GM18502 (cell line): ENCODE data around the gene CDK17.
"Not testable (repeated sequence)": the region's sequence is repeated elsewhere in the genome, so short reads cannot be mapped to it uniquely, and the experiment has no call there.

Source experiments
- ATAC-seq: cut with Tn5 transposase; IDR thresholded peaks from one replicate; pipeline ENCODE4 v1.9.1; 2021; ENCODE audit warnings: mild to moderate bottlenecking; ENCODE audit not compliant: unreplicated experiment, poor library complexity

The CDK17 gene

DNA sequence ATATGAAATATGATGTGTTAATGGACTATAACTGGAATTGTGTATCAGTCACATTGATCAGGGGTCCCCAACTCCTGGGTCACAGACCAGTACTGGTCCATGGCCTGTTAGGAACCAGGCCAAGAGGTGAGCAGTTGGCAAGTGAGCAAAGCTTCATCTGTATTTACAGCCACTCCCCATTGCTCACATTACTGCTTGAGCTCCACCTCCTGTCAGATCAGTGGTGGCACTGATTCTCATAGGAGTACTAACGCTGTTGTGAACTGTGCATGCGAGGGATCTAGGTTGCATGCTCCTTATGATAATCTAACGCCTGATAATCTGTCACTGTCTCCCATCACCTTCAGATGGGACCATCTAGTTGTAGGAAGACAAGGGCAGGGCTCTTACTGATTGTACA, 72.3 kb downstream of the CDK17 start:
- ATAC-seq, result peak; percentile 52

DNA sequence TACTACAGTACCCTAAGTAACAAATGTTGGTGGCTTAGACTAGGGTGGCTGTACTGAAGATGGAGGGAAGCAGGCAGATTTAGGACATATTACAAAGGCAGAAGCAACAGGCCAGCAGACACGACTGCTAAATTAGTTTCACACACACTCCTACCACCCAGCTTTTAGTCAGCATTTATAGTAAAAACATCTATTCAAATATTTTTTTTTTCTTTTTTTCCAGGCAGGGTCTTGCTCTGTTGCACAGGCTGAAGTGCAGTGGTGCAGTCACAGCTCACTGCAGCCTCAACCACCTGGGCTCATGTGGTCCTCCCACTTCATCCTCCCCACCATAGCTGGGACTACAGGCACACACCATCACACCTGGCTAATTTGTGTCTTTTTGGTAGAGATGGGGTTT, 72.9 kb downstream of the CDK17 start:
- ATAC-seq, result peak; percentile 80

DNA sequence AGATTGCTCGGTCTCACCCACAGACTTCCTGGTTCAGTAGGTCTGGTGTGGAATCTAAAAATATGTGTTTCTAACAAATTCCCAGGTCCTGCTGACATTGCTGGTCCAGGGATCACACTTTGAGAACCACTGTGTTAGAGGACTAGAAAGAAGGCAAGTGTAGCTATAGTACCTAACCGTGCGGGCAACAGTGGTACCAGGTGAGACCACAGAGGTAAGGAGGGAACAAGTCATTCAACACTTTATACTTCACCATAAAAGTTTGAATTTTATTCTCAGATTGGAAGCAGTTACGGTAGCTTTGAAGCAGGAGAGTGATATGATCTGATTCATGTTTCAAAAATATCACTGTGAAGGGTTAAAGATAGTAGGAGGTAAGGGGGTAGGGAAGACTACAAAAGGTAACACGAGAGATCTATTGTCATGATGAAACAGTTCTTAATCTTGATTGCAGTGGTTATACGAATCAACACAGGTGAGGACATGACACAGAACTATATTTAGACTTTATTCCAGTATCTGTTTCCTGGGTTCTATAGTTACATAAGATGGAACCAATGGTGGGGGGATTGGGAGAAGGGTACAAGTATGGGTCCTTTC, 73.5 kb downstream of the CDK17 start:
- ATAC-seq, result no peak

DNA sequence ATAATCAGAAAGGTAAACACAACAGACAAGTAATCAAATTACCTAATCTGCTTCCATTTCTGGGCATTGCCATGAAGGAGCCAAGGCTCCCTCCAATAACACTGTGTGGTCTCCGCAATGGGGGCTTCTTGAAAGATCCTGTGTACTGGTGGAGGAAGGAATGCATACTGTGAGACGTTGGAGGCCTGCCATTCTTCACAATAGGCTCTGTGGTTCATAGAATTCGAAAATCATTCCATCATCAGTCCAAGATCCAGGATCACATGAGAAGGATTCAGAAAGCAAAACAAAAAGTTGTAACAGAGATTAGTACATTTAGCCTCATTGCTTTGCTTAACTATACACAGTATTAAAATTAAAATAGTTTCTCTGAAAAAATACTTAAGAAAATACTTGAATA, 76.3 kb downstream of the CDK17 start:
- ATAC-seq, result no peak

DNA sequence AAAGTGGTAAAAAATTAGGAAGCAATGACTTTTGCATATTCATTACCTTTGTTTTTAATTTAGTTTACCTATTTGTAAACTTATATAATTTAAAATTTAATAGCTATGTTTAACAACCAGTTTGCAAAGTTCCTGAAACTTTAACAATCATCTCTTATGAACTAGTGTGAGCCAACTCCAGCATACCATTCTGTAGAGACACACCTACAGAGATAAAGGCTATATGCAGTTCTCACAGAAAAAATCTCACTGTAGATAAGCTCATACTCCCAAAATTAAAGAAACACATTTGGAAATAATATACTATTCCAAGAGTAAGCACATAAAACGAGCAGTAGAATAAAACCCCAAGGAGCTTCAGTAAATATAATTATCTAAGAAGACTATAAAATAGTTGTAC, 77.5 kb downstream of the CDK17 start:
- ATAC-seq, result no peak

DNA sequence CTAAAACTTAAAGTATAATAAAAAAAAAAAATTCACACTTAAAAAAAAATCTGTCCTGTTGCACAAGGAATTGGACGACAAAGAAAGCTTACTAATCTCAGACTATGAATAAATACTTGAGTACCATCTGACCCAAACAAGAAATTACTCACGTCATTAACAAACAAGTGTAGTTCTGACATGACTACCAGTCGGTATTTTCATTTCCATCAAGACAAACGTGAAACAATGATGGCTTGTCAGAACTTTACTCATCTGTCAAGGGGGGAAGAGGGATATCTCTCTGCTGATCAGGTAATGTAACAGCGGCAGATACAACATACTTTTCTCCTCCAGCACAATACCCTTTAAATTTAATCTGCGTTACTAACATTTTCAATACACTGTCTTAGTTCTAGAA, 78.3 kb downstream of the CDK17 start:
- no peak for ATAC-seq

DNA sequence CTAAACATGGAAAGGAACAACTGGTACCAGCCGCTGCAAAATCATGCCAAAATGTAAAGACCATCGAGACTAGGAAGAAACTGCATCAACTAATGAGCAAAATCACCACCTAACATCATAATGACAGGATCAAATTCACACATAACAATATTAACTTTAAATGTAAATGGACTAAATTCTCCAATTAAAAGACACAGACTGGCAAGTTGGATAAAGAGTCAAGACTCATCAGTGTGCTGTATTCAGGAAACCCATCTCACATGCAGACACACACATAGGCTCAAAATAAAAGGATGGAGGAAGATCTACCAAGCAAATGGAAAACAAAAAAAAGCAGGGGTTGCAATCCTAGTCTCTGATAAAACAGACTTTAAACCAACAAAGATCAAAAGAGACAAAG, 82.4 kb downstream of the CDK17 start:
- not testable (repeated sequence) for ATAC-seq

DNA sequence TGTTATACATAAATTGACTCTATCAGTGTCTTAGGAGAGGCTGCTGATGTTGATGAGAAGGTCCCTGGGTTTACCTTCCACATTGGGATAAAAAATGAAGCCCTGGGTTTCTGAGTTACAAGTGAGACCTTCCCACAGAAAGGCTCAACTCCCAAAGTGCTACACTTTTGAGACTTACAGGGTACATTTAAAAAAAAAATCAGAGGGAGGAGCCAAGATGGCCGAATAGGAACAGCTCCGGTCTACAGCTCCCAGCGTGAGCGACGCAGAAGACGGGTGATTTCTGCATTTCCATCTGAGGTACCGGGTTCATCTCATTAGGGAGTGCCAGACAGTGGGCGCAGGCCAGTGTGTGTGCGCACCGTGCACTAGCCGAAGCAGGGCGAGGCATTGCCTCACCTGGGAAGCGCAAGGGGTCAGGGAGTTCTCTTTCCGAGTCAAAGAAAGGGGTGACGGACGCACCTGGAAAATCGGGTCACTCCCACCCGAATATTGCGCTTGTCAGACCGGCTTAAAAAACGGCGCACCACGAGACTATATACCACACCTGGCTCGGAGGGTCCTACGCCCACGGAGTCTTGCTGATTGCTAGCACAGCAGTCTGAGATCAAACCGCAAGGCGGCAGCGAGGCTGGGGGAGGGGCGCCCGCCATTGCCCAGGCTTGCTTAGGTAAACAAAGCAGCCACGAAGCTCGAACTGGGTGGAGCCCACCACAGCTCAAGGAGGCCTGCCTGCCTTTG, 84.3 kb downstream of the CDK17 start:
- ATAC-seq, result not testable (repeated sequence)

DNA sequence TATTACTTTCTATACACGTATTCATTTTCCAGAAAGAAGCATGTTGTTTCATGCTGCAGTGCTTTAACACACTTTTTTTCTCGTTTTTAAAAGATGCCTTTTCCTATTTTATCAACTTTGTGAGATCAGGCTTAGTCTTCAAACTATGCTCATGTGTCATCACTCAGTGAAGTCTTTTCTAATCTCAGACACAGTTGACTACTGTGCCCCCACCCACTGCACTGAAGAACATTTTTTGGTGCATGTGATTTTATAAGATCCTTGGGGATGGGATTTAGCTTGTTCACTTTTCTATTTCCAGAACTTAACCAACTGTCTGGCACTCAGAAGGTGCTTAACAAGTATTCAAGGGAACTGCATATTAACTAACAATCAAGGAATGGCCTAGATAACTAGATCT, 85.5 kb downstream of the CDK17 start:
- ATAC-seq, result no peak

DNA sequence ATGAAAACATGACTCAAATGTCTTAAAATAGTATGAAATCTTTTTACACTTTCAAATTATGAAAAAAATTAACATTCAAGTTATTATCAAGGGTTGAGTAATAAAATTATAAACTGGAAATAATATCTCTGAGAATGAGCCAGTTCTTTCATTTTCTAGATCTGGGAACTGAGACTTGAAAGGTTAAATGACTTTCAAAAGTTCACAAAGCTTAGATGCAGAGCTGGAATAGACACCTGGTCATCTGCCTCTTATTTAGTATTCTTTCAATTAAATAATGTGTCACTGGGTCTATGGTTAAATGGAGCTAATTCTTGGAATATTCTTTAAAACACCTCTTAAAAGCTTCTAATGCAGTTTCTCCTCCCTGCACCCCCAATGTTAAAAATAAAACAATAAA, 86.6 kb downstream of the CDK17 start:
- ATAC-seq, result no peak

DNA sequence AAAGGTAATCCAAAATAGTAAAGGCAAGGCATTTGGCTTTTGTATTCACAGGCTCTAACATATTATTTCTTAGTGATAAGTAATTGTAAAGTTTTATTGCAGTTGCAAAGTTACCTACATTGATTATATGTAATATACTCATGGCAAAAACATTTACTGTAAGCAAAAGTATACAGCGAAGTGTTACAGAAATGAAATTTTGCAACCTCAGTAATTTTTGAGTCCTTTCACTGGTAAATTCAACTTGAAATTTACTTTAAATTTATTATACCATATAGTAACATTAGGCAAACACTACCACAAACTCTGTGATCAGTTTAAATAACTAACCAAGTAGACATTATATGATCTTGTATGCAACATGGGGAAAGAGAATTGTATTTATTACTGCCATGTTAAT, 89.0 kb downstream of the CDK17 start:
- ATAC-seq, result no peak

DNA sequence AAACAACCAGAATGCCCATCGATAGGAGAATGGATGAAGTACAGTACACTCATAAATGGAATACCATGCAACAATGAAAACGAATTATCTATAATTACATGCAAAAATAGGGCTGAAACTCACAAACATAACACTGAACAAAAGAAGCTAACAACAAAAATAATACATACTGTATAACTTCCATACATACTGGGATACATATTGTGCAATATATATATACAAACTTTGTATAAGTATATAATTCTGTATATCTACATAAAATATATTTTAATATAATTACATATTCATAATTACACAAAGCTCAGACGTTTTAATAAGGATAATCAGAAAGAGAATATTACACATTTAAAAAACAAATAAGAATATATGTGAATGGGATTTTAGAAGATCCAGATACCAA, 90.2 kb downstream of the CDK17 start:
- no peak for ATAC-seq

DNA sequence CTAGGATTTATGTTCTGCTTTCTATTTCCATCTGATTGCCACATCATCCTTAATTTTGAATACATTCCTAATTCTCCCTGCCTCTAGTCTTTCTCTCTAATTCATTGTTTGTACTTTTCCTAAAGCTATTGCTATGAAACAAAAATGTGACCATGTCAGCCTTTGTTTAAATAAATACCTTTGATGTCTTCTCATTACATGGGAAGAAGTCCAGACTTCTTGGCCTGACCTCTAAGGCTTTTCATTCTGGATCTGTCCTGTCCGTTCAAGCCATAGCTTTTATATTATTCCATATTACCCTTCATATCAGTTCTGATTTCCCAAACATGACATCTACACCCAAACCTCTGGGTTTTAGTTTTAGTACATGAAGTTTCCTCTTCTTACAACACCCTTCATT, 91.4 kb downstream of the CDK17 start:
- ATAC-seq, result no peak

DNA sequence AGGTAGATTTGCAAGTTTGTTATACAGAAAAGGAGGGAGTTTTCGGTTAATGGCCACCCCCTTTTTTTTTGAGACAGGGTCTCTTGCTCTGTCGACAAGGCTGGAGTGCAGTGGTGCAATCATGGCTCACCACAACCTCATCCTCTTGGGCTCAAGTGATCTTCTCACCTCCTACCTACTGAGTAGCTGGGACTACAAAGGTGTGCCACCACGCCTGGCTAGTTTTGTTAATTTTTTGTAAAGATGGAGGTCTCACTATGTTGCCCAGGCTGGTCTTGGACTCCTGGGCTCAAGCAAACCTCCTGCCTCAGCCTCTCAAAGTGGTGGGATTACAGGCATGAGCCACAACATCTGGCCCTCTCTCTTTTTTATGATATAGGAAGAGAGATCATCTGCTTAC, 94.6 kb downstream of the CDK17 start:
- ATAC-seq, result no peak

DNA sequence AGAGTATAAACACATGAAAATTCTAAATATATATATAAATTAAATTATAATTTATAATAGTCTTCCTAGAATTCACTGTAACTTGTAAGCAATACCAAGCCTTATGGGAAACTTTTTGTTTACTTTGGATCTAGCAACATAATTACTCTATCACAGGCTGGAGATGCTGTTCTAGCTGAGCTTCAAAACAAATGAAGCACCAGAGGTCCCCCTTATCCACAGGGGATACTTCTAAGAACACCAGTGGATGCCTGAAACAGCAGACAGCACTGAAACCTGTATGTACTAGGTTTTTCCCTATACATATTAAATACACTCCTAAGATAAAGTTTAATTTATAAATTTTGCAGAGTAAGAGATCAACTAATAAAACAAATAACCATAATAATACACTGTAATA, 96.6 kb downstream of the CDK17 start:
- ATAC-seq, result no peak

DNA sequence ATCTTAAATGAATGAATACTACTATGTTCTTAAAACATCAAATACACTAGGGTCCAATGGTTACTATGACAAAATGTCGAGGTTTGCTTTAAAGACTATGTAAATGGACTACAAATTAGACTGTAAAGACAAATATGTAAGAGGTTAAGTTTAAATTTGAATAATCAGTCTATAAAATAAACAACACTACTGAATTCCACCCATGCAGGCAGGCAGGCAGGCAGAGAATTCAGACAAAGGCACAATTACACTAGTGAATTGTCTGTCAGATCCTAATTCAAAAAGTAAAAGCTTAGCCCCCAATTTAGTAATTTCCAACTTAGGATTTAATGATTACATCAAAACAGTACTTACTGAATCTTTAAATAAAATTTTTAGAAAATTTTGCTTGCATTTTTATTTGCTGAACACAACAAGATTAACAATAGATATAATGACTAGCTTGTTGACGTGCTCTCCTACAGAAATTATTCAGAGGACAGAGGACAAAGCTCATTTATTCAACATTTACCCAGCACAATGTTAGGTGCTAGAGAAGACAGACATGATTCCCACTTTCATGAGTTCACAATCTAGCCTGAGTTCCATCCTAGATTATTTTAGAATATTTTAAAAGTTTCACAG, 97.4 kb downstream of the CDK17 start:
- ATAC-seq, result no peak

DNA sequence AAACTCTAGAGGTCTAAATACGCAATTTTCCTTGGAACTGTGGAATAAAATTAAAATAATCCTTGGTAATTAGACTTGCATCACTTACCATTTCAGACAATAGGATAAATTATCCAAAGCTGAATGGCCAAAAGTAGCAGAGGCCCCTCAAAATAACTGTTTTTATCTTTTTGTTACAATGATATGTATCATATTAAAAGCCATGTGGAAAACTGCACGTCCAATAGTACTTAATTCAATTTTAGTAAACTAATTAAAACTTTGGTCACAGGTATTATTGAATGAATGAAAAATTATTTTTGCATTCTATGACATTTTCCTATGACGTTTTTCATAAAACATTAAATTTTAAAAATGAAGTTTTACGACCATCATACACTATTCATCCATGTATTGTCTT, 98.5 kb downstream of the CDK17 start:
- ATAC-seq, result no peak

DNA sequence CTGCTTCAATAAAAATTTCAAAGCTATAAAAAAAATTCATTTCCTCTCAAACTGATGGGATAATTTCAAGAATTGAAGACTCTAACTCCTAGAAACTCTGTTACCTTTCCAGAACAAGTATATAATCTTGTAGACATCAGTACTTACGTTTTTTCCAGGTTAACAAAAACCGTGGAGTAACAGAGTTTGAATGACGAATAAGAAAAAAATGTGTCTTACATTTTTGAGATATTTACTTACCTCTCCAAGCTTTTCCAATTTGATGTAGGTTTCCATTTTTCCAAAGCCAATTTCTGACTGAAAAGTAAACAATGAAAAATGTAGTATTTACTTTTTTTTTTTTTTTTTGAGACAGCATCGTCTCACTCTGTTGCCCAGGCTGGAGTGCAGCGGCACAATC, 100.2 kb downstream of the CDK17 start:
- no peak for ATAC-seq

DNA sequence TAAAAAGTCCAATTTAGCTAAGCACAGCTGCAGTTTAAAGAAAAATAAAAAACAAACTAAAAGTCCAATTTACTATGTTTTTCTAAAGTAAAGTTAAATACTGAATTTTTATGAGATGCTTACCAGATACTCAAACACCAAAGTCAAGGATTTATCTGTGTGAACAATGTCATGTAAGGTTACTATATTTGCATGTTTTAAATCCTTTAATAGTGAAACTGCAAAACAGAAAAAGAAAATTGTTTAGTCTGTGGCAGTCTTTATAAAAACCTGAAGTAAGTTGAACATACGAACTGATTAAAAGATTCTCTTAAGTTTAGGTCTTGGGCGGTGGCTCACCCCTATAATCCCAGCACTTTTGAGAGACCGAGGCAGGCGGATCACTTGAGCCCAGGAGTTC, 102.7 kb downstream of the CDK17 start:
- no peak for ATAC-seq

DNA sequence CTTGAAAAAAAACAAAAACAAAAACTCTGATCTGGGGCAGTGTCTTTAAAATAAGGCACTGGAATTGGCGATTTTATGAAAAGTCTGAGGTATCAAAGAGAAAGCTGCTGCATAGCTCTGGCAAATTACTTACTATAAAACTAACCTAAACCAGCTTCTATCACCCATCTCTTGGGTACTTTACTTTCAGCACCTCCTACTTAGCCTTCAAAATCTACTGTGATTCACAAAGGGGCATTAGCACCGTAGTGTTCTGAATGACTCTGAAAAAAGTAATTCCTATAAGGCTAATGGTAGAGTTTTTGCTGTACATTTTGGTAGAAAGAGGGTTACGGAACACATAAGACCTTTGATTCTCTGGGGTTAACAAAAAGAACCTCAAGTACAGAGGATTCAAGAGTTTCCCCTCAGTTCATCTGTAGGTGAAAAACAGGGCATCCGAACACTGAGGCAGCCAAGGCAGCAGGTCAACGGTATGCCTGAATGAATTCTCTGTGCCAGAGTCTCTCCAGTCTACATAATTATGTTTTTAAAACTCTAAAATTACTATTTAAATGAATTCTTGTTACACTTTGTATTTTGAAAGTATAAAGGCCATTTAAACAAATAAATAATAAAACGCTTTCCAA, 104.6 kb downstream of the CDK17 start:
- ATAC-seq, result no peak

DNA sequence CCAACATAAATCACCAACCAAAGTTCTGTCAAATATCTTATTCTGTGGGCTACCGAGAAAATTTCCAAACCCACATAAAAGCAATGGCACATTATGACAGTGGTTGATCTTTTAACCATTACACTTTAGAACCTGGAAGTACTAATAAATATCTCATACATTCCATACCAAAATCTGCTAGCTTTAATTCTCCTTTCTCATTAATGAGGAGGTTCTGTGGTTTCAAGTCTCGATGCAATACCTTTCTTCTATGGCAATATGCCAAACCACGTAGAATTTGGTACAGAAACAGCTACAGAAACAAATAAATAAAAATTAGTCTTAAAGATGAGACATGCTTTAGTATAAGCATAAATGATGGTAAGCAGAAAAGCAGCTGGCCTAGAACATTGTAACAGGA, 105.4 kb downstream of the CDK17 start:
- no peak for ATAC-seq
